ENCODE measurements around the gene KANSL3.
"Not testable (repeated sequence)": the region's sequence is repeated elsewhere in the genome, so short reads cannot be mapped to it uniquely, and the experiment has no call there.

The KANSL3 gene

DNA sequence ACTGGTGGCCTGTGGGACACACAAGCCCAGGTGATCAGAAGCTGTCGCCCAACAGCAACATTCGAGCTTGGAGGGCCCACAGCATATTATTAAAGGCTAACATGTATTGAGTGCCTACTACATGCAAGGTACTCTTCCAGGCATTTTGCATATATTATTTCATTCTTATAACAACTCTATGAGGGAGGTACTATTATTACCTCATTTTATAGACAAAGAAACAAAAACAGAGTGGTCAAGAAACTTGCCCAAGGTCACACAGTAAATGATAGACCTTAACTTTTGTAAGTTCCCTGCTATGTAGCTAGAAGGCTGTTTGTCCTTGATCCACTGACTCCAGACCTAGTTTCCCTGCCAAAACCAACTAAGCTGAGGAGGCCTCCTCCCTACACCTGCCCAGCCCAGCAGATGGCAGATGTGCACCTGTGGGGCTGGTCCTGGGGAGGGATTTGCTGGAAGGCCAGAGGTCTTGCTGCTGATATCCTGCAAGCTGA, 35.7 kb downstream of the KANSL3 start:
- DNase-seq, result no peak

GRCh38 chr2:96601382-96602292, 36.5 kb downstream of the KANSL3 start:
- DNase-seq, result no peak

DNA sequence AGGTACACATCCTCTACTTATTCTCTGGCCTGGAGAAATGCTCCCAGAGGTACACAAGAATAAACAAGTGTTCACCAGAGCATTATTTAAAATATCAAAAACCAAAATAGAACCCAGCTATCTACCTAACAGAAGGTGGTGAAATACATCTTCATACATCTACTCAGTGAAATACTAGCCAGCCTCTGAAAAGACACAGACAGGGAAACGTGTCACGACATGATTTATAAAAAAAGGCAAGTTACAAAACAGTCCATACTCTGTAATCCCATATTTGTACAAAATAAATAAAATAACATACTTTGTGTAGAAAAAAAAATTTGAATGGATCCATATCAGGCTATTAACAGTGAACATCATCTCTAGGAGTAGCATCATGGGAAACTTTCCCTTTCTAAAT, 38.2 kb downstream of the KANSL3 start:
- DNase-seq, result no peak

DNA sequence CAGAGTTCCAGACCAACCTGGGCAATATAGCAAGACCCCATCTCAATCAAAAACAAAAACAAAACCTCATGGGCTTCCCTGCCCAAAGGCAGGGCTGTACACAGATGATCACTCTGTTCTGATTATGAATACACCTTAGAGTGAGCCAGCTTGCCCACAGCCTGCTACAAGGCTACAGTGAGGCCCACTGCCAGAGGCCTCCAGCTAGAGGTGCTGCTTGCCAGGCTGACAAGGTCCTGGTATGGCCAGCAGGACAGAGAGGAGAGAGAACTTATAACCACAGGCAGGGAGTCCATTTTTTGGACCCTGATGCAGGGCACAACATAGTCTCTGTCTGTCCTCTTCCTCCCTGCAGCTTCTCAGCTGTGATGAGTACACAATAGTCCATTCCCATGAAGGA, 41.5 kb downstream of the KANSL3 start:
- no peak for DNase-seq

DNA sequence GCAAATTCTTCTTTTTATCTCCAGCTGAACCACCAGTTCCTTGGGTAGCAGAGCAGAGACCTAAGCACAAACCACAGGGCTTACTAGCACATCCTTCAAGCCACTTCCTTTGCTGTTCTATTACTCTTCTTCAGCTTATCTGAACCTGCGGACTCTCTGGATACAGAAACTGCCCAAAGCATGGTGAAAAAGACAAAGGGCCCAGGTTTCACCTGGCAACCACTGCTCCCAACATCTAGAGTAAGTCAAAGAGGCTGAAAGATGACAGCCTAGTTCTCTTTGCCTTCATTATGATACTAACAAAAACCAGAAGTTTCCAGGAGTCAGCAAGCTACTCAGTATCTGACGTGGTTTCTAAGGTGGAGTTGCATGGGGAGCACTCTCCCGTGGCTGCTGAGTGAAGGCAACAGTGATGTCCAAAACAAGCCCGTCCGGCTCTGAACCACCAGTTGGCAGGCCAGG, 43.4 kb downstream of the KANSL3 start:
- no peak for DNase-seq

DNA sequence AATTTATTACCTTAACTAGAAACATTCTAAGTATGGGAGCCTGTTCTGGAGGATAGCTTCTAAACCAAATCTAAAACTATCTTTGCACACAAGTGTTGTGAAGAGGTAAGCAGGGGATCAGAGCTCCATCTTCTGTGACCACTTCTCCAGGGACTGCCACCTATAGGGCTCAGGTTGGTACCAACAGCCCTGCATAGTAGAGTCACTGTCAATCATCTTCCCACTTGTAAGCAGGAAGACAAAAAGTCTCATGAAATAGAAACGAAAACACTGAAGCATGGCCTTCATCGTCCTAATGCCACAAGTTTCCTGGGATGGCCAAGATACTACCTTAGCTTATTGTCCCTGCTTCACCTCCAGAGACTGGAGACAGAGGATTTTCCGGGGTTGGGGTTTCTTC, 43.8 kb downstream of the KANSL3 start:
- no peak for DNase-seq

DNA sequence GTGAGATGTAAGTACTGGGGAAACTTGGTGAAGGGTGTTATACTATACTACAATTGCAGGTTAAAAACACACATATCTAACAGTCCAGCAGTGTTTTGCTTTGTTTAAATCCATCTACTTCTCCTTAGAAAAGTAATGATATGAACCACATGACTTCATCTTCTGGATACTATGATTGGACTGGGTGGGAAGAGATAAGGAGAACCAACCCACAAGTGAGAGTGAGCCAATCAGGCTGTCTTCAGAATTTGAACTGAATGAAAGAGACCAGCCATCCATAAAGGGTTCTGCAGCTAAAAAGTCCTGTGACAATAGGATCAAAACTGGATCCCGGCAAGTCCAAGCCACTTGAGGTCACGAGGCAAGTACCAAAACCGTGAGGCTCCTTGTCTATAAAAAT, 46.6 kb downstream of the KANSL3 start:
- no peak for DNase-seq

DNA sequence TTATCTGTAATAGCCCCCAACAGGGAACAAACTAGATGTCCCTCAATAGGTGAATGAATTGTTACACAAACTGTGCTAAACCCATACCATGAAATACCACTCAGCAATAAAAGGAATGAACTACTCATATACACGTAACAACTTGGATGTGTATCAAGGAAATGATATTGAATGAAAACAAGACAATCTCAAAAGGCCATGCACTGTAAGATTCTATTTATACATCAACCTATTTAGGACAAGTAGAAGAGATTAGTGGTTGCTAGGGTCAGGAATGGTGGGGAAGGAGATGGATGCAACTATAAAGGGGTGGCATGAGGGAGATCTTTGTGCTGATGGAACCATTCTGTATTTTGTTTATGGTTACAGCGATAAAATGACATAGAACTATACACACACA, 47.1 kb downstream of the KANSL3 start:
- no peak for DNase-seq

GRCh38 chr2:96587843-96588242, 50.3 kb downstream of the KANSL3 start:
- no peak for DNase-seq

GRCh38 chr2:96584017-96584416, 54.1 kb downstream of the KANSL3 start:
- no peak for DNase-seq

GRCh38 chr2:96580771-96581170, 57.3 kb downstream of the KANSL3 start:
- DNase-seq, result no peak

DNA sequence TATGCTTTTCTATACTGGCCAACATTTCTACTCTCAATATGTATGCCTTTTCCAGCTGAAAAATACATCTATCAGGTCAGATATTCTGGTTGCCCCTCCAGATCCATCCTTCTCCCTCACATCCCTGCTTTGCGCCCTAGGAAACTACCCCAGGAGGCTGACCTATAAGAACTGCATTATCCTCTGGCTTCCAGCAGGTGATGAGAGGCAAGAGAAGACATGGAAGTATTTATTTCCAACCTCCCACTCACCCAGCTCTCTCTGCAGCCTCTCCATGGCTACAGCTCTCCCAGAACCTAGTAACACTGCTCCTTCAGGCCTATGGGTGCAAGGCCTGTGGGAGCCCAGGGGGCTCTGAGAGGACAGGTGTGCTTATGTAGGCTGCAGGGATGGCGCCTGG, 58.7 kb downstream of the KANSL3 start:
- DNase-seq, result no peak

DNA sequence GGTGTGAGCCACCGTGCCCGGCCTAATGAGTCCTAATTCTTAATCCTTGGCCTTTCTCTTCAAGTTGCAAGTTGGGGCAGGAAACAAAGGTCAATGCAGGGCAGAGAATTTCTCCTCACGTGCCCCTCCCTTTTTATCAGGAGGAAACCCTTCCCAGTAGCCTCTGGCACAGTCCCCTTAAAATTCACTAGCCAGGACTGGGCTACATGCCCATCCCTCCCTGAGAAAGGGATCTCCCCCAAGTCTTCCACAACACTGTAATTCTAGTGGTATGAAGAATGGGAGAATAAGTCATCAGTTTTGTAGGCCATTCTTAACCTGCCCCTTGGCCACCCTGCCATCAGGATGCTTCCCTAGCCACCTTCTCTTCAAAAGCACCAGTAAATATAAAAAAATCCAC, 59.4 kb downstream of the KANSL3 start:
- DNase-seq, result no peak

DNA sequence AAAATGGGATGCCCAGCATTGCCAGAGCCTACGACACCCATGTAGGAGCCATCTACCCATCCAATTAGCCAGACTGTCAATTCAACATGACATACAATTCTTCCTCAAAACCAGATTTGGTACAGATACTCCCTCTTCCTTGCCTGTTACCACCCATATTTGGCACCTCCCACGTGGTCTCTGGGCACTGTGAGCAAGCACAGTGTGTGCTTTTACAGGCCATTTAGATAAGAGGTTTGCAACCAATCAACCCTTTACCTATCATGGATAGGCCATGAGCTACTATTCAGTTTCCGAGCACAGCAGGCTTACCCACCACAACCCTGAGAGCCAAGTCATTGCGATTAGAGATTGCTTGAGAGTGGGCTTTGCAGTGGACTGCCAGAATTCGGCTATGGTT, 60.6 kb downstream of the KANSL3 start:
- DNase-seq, result no peak

DNA sequence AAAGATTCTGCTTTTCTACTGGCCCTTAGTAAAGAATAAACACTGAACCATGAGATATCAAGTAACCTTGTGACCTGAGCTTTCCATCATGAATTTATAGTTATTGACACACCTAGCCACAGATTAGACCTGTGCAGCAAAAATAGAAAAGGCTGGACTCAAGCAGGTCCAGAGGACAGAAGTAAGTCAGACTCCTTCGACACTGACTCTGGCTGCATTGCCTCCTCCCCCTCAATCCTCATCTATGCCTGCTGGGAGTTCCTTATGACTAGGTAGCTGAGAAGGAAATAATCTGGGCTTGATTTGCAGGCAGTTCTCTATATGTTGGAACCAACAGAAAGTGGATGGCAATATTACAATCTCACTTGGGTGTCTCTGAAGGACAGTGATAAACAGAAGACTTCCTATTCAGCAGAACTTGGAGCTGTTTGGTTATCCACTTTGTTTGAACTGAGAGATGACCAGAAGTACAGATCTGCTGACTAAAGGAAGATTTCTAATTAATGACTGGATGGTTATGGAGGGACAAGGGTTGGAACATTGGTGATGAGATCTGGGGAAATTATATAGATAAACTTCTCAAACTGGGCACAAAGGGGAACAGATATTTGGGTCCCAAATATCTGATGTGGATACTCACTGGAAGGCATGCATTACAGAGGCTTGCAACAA, 62.2 kb downstream of the KANSL3 start:
- DNase-seq, result no peak

DNA sequence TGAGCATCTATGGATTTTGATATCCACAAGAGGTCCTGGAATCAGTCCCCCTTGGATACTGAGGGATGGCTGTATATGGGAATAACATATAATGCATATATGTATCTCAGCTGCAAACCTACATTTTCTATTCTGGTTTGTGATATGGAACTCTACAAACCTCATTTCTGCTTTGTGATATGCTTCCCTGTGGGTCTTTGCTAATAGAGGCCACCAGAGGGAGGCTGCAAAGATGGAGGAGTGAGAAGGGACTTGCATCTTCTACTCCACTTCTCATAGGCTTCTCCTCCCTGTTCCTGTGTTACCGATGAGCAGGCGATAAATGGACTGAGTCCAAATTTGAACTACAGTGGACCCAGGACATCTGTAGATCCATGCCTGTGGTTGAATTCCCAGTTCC, 63.7 kb downstream of the KANSL3 start:
- no peak for DNase-seq

DNA sequence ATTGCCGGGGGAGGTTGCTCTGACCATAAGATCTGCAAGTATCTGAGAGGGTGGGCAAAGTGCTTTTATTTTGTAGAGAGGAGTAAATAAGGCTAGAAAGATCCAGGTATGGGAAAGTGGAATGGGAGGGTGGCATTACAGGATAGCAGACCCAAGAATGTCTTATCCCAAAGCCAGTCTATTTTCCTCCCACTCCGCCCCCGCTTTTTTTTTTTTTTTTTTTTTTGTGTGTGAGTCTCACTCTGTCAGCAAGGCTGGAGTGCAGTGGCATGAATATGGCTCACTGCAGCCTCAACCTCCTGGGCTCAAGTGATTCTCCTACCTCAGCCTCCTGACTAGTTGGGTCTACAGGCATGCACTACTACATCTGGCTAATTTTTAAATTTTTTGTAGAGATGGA, 70.0 kb downstream of the KANSL3 start:
- no peak for DNase-seq

DNA sequence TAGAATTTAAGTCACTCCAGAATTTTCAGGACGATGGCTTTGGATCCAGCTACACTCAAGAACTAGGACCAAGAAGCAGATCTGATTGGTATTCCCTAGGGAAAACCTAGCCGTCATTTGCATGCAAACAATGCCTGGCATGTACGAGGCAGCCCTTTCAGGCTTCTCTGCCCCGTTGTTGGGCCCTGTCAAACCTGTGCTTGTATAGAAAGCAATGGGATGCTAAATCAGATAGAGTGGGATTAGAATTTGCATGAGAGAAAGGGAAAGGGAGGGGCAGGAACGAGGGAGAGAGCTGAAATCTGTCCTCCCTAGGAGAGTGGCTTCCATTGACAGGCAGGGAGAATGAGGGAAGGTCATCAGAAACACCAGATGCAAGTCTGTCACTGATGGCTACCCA, 73.0 kb downstream of the KANSL3 start:
- DNase-seq, result no peak

- DNase-seq, result no peak
Observed at GRCh38 chr2:96564563-96564962, 73.5 kb downstream of the KANSL3 start.

DNA sequence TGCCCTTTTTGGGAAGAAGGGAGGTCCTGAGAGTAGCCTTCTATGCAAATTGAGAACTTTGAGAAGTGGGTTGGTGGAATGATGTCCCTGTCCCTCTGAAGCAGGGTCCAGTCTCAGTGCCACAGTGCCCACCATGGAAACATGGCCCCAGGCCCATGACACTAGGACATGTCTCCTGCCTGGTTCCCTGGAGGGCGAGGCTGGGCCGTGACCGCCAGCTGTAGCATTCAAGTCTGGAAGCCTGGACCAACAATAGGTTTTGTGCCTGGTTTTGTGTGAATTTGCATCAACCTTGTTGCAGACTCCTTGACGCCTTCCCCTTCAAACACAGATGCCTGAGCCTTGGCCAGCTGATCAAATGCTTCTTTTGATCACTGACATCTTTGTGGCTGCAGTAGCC, 74.1 kb downstream of the KANSL3 start:
- no peak for DNase-seq

DNA sequence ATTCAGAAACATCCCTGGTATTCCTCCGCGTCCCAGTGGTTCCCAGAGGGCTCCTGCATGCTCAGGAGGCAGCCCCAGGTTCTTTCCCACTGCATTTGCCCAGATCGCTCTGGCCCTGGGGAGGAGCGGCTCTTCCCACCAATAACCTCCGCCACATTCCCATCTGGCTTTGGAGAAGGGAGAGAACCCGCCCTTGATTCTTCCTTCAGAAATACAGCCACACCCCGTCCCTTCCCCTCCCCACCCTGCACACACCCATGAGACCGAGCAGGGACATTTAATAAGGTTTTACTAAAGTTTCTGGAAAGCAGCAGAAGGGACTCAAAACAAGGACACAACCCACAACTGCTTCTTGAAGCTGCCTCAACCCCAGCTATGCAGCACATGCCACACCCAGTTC, 79.6 kb downstream of the KANSL3 start:
- DNase-seq, result no peak

DNA sequence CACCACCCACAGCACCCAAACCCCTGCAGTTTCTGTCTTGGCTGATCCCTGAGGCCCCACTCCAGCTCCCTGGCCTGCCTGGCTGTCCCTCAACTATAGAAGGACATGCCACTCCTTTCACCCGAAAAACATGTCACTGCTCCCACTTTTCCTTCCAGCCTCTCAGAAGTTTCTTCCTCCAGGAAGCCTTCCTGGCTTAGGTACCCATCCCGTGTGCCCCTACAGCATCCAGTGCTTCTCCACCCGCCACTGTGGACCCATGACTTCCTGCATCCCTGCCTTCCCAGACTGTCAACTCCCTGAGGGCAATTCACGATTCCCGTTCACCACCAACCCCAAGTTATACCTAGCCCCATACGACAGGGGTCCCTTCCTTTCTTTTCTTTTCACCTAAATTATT, 80.1 kb downstream of the KANSL3 start:
- DNase-seq, result no peak

GRCh38 chr2:96557421-96557820, 80.7 kb downstream of the KANSL3 start:
- DNase-seq, result not testable (repeated sequence)

All from T1000 (cell line).